HepG2 (cell line): ENCODE results near the gene BCAS4. TPM values are rescaled to one million over a fixed set of nuclear protein-coding genes. Genes with fewer than 3 reads are reported as not detected.

Experiments used
- EEA1 ChIP-seq: sonication (generic); formaldehyde crosslinking; IDR thresholded peaks from 2 replicates; pipeline ENCODE4 v1.5.1; 2020; ENCODE audit warnings: mild to moderate bottlenecking, missing genetic modification reagents, borderline replicate concordance
- MED1 ChIP-seq: sonication (generic); formaldehyde crosslinking; IDR thresholded peaks from 2 replicates; pipeline ENCODE4 v1.4.0; 2020; ENCODE audit warnings: missing genetic modification reagents
- NFE2 ChIP-seq: sonication (generic); formaldehyde crosslinking; IDR thresholded peaks from 2 replicates; pipeline ENCODE4 v1.4.0; 2020; ENCODE audit warnings: missing genetic modification reagents
- NR3C1 ChIP-seq: sonication (generic); formaldehyde crosslinking; IDR thresholded peaks from 2 replicates; pipeline ENCODE4 v1.4.0; 2020; ENCODE audit warnings: missing genetic modification reagents
- PHF5A ChIP-seq: IDR thresholded peaks from one replicate; pipeline ENCODE4 v1.6.1; 2018; ENCODE audit warnings: low read depth, missing genetic modification reagents; ENCODE audit not compliant: unreplicated experiment
- ZNF263 ChIP-seq: sonication (generic); formaldehyde crosslinking; IDR thresholded peaks from 2 replicates; pipeline ENCODE4 v1.4.0; 2020; ENCODE audit warnings: missing genetic modification reagents
- ZNF33A ChIP-seq: sonication (generic); formaldehyde crosslinking; IDR thresholded peaks from 2 replicates; pipeline ENCODE4 v1.5.1; 2020; ENCODE audit warnings: missing genetic modification reagents, mild to moderate bottlenecking, moderate library complexity, borderline replicate concordance
- ZNF432 ChIP-seq: sonication (generic); formaldehyde crosslinking; IDR thresholded peaks from 2 replicates; pipeline ENCODE4 v1.5.0; 2020; ENCODE audit warnings: missing genetic modification reagents, mild to moderate bottlenecking, borderline replicate concordance
- ZNF616 ChIP-seq: sonication (generic); formaldehyde crosslinking; IDR thresholded peaks from 2 replicates; pipeline ENCODE4 v1.5.0; 2020; ENCODE audit warnings: low read depth, mild to moderate bottlenecking, missing genetic modification reagents
- ZNF773 ChIP-seq: sonication (generic); formaldehyde crosslinking; IDR thresholded peaks from 2 replicates; pipeline ENCODE4 v1.4.0; 2020; ENCODE audit warnings: missing genetic modification reagents, borderline replicate concordance
- polyA plus RNA-seq, 8 experiments: library from polyadenylated mRNA; depleted of rRNA in 3 of 8; stranded (reverse) in 7 of 8; unstranded in 1 of 8; fragments of >200 nt; fragmentation: Illumina TruSeq in 4 of 8; extraction: Trizol in 4 of 8; gene quantifications; 2 replicates each; pipeline versions ENCODE4 v1.2.1 to v1.2.3, GENCODE V29; 2011 to 2016; ENCODE audit warnings: low read depth in 4 of 8, missing spikeins in 1 of 8, mixed read lengths in 1 of 8; ENCODE audit not compliant: insufficient read depth in 1 of 8
- total RNA-seq, 5 experiments: library from RNA; depleted of rRNA; stranded (reverse); fragments of >200 nt; fragmentation: Illumina TruSeq; extraction: Trizol; gene quantifications; 2 replicates each; pipeline ENCODE4 v1.2.3, GENCODE V29; 2016; ENCODE audit warnings: low read depth in 1 of 5
- TF ChIP-seq, protein P1 (sequence below): sonication (generic); formaldehyde crosslinking; IDR thresholded peaks from 2 replicates; pipeline ENCODE4 v1.4.0; 2020; ENCODE audit warnings: mild to moderate bottlenecking, missing genetic modification reagents
- TF ChIP-seq, protein P2 (sequence below): sonication (generic); formaldehyde crosslinking; IDR thresholded peaks from 2 replicates; pipeline ENCODE4 v1.4.0; 2020; ENCODE audit warnings: mild to moderate bottlenecking, missing genetic modification reagents
- TF ChIP-seq, protein P3 (sequence below): sonication (generic); formaldehyde crosslinking; IDR thresholded peaks from 2 replicates; pipeline ENCODE4 v1.5.0; 2020; ENCODE audit warnings: mild to moderate bottlenecking, missing genetic modification reagents
- TF ChIP-seq, protein P4 (sequence below): sonication (generic); formaldehyde crosslinking; IDR thresholded peaks from 2 replicates; pipeline ENCODE4 v1.9.0; 2022; ENCODE audit warnings: low read depth, missing genetic modification reagents

BCAS4 gene
- total and polyA plus RNA-seq, 2 of the 13 experiments (the other 11 are each of a cell fraction or from before 2014, with no cell fraction given) = 7.2 to 8.0 TPM

DNA sequence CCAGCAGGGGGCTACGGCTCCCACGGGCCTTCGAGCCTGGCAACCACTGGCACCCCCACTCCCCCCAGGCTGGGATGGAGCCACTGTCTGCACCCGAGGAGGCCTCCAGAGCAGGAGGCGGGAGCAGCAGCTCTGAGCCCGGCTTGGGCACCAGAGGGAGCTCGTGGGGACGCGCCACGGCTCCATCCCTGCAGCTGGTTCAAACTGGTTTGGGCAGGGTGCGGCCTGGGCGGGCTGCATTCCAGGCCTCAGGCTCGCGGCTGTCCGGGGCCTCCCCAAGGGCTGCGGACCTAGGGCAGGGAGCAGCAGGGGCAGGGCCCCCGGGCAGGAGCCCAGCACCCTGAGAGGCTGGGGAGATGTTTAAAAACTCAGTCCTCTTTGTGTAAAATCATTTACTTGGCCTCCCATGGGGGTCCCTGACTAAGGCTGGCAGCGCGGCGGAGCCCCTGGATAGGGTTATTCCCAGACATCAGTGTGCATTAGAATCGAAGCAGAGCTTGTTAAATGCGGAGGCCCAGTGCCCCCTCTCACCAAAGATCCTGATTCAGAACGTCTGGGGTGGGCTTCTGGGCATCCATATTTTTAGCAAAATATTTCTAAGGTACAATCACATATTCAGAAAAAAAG lies 4.1 kb upstream of the BCAS4 start (continued):
- TF ChIP-seq, protein P1, sequence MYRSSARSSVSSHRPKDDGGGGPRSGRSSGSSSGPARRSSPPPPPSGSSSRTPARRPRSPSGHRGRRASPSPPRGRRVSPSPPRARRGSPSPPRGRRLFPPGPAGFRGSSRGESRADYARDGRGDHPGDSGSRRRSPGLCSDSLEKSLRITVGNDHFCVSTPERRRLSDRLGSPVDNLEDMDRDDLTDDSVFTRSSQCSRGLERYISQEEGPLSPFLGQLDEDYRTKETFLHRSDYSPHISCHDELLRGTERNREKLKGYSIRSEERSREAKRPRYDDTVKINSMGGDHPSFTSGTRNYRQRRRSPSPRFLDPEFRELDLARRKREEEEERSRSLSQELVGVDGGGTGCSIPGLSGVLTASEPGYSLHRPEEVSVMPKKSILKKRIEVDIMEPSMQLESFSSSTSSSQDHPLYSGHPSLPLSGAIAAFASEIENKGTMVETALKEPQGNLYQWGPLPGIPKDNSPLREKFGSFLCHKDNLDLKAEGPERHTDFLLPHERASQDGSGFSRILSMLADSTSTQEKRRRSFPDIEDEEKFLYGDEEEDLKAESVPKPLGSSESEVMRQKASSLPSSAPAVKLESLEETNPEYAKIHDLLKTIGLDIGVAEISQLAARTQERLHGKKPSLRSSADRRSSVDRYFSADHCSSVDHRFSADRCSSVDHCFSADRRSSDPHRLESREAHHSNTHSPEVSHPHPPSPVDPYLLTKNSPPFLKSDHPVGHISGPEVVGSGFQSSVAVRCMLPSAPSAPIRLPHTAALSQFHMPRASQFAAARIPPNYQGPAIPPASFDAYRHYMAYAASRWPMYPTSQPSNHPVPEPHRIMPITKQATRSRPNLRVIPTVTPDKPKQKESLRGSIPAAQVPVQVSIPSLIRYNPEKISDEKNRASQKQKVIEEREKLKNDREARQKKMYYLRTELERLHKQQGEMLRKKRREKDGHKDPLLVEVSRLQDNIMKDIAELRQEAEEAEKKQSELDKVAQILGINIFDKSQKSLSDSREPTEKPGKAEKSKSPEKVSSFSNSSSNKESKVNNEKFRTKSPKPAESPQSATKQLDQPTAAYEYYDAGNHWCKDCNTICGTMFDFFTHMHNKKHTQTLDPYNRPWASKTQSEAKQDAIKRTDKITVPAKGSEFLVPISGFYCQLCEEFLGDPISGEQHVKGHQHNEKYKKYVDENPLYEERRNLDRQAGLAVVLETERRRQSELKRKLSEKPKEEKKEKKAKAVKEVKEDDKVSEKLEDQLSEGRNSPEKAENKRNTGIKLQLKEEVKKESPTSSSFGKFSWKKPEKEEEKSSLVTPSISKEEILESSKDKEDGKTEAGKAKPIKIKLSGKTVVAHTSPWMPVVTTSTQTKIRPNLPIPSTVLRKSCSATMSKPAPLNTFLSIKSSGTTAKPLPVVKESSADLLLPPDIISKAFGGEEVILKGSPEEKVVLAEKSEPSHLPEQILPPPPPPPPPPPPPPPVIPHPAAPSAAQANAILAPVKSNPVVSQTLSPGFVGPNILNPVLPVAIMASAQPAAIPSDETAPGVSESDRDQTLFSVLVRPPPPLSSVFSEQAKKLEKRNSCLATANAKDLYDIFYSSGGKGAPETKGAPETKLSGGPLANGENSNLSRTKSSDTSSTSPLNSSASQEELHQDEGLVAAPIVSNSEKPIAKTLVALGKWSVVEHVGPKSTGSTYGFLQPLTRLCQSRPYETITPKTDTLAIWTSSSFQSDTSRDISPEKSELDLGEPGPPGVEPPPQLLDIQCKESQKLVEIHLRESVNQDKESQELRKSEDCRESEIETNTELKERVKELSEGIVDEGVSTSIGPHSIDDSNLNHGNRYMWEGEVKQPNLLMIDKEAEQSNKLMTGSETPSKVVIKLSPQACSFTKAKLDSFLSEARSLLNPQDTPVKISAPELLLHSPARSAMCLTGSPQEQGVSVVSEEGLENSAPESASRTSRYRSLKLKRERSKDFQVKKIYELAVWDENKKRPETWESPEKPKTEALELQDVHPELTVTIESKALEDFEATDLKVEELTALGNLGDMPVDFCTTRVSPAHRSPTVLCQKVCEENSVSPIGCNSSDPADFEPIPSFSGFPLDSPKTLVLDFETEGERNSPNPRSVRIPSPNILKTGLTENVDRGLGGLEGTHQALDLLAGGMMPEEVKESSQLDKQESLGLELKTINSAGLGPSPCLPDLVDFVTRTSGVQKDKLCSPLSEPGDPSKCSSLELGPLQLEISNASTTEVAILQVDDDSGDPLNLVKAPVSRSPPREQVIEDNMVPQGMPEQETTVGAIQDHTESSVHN (CRISPR knock-in tag) = no peak
- TF ChIP-seq ZNF616 (CRISPR knock-in tag) (no peak), ZNF33A (CRISPR knock-in tag) (0 out of 2 replicates have a peak, but pooled peaks have one; percentile 65), MED1 (peak; percentile 87), EEA1 (CRISPR knock-in tag) (no peak), ZNF773 (CRISPR knock-in tag) (0 out of 2 replicates have a peak, but pooled peaks have one; percentile 94), ZNF432 (CRISPR knock-in tag) (no peak), PHF5A (no peak), NR3C1 (CRISPR knock-in tag) (no peak), ZNF263 (CRISPR knock-in tag) (peak; percentile 84), NFE2 (no peak; the same call in 1 of the 2 replicates)
- TF ChIP-seq, protein P2, sequence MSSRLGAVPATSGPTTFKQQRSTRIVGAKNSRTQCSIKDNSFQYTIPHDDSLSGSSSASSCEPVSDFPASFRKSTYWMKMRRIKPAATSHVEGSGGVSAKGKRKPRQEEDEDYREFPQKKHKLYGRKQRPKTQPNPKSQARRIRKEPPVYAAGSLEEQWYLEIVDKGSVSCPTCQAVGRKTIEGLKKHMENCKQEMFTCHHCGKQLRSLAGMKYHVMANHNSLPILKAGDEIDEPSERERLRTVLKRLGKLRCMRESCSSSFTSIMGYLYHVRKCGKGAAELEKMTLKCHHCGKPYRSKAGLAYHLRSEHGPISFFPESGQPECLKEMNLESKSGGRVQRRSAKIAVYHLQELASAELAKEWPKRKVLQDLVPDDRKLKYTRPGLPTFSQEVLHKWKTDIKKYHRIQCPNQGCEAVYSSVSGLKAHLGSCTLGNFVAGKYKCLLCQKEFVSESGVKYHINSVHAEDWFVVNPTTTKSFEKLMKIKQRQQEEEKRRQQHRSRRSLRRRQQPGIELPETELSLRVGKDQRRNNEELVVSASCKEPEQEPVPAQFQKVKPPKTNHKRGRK = 0 out of 2 replicates have a peak, but pooled peaks have one; percentile 41
- TF ChIP-seq, protein P3, sequence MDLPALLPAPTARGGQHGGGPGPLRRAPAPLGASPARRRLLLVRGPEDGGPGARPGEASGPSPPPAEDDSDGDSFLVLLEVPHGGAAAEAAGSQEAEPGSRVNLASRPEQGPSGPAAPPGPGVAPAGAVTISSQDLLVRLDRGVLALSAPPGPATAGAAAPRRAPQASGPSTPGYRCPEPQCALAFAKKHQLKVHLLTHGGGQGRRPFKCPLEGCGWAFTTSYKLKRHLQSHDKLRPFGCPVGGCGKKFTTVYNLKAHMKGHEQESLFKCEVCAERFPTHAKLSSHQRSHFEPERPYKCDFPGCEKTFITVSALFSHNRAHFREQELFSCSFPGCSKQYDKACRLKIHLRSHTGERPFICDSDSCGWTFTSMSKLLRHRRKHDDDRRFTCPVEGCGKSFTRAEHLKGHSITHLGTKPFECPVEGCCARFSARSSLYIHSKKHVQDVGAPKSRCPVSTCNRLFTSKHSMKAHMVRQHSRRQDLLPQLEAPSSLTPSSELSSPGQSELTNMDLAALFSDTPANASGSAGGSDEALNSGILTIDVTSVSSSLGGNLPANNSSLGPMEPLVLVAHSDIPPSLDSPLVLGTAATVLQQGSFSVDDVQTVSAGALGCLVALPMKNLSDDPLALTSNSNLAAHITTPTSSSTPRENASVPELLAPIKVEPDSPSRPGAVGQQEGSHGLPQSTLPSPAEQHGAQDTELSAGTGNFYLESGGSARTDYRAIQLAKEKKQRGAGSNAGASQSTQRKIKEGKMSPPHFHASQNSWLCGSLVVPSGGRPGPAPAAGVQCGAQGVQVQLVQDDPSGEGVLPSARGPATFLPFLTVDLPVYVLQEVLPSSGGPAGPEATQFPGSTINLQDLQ (CRISPR knock-in tag) = peak; percentile 98
- TF ChIP-seq, protein P4, sequence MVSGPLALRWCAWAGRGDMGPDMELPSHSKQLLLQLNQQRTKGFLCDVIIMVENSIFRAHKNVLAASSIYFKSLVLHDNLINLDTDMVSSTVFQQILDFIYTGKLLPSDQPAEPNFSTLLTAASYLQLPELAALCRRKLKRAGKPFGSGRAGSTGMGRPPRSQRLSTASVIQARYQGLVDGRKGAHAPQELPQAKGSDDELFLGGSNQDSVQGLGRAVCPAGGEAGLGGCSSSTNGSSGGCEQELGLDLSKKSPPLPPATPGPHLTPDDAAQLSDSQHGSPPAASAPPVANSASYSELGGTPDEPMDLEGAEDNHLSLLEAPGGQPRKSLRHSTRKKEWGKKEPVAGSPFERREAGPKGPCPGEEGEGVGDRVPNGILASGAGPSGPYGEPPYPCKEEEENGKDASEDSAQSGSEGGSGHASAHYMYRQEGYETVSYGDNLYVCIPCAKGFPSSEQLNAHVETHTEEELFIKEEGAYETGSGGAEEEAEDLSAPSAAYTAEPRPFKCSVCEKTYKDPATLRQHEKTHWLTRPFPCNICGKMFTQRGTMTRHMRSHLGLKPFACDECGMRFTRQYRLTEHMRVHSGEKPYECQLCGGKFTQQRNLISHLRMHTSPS (CRISPR knock-in tag) = peak; percentile 90
